Liver (tissue), 9 donors: Measurements from ENCODE around the gene GABRB1. TPM values are rescaled to one million over a fixed set of nuclear protein-coding genes. Genes with fewer than 3 reads are reported as not detected.

Source experiments
- DNase-seq: peaks from one replicate; pipeline ENCODE4 v3.0.0-alpha.2; 2017; ENCODE audit warnings: low spot score
- H3K27ac ChIP-seq, 2 donors: one replicate each; pipeline ENCODE4 v1.7.0; 2013; ENCODE audit warnings: inconsistent platforms in 2 of 2, low read length in 2 of 2, control low read depth in 1 of 2, low read depth in 1 of 2, mild to moderate bottlenecking in 1 of 2
- H3K27me3 ChIP-seq, 4 donors: one replicate each; pipeline versions ENCODE4 v1.6.1 to v1.7.0; 2013; ENCODE audit warnings: low read length in 3 of 4, inconsistent platforms in 1 of 4, mild to moderate bottlenecking in 1 of 4, moderate library complexity in 1 of 4; ENCODE audit not compliant: control insufficient read depth in 4 of 4, insufficient read depth in 4 of 4
- H3K36me3 ChIP-seq, 4 donors: one replicate each; pipeline versions ENCODE4 v1.6.1 to v1.7.0; 2013; ENCODE audit warnings: low read length in 3 of 4, mild to moderate bottlenecking in 3 of 4, low read depth in 1 of 4, moderate library complexity in 1 of 4; ENCODE audit not compliant: control insufficient read depth in 4 of 4, insufficient read depth in 3 of 4
- H3K4me1 ChIP-seq, 4 donors: one replicate each; pipeline versions ENCODE4 v1.6.1 to v1.7.0; 2013; ENCODE audit warnings: low read length in 3 of 4, mild to moderate bottlenecking in 3 of 4, moderate library complexity in 1 of 4; ENCODE audit not compliant: control insufficient read depth in 4 of 4, insufficient read depth in 4 of 4
- H3K4me3 ChIP-seq, 3 donors: one replicate each; pipeline versions ENCODE4 v1.6.1 to v1.7.0; 2013; ENCODE audit warnings: low read length in 3 of 3, control low read depth in 1 of 3, low read depth in 1 of 3, mild to moderate bottlenecking in 1 of 3
- H3K9ac ChIP-seq, 2 donors: one replicate each; pipeline ENCODE4 v1.7.0; 2013; ENCODE audit warnings: low read length in 2 of 2, mild to moderate bottlenecking in 2 of 2, moderate library complexity in 2 of 2, control low read depth in 1 of 2, low read depth in 1 of 2
- H3K9me3 ChIP-seq, 4 donors: one replicate each; pipeline versions ENCODE4 v1.6.1 to v1.7.0; 2013; ENCODE audit warnings: low read length in 3 of 4; ENCODE audit not compliant: control insufficient read depth in 4 of 4
- CTCF ChIP-seq: fragments of 150-350 bp; IDR thresholded peaks from 2 replicates; pipeline ENCODE4 v1.5.1; 2017; ENCODE audit warnings: improper control_type of control experiment, low read depth, low read length; ENCODE audit not compliant: missing input control
- EGR1 ChIP-seq, 2 donors: IDR thresholded peaks; 2 replicates each; pipeline ENCODE4 v1.6.1; 2016 to 2018; ENCODE audit warnings: antibody characterized with exemption in 2 of 2, low read depth in 2 of 2
- FOXA1 ChIP-seq: IDR thresholded peaks from 2 replicates; pipeline ENCODE4 v1.6.1; 2016; ENCODE audit warnings: antibody characterized with exemption
- FOXA2 ChIP-seq: IDR thresholded peaks from 2 replicates; pipeline ENCODE4 v1.6.1; 2016; ENCODE audit warnings: antibody characterized with exemption
- GABPA ChIP-seq, 2 donors: IDR thresholded peaks in 1 of 2; conservative IDR thresholded peaks in 1 of 2; 2 replicates each; pipeline ENCODE4 v1.6.1; 2016; ENCODE audit warnings: antibody characterized with exemption in 2 of 2, mild to moderate bottlenecking in 1 of 2, moderate library complexity in 1 of 2
- HNF4A ChIP-seq, 2 donors: conservative IDR thresholded peaks; 2 replicates each; pipeline ENCODE4 v1.6.1; 2016; ENCODE audit warnings: antibody characterized with exemption in 2 of 2, mild to moderate bottlenecking in 2 of 2
- HNF4G ChIP-seq: IDR thresholded peaks from 2 replicates; pipeline ENCODE4 v1.6.1; 2016; ENCODE audit warnings: antibody characterized with exemption
- JUND ChIP-seq, 2 donors: IDR thresholded peaks; 2 replicates each; pipeline ENCODE4 v1.6.1; 2016; ENCODE audit warnings: antibody characterized with exemption in 2 of 2
- NR2F2 ChIP-seq: IDR thresholded peaks from 2 replicates; pipeline ENCODE4 v1.6.1; 2016; ENCODE audit warnings: antibody characterized with exemption
- RAD21 ChIP-seq, 2 donors: IDR thresholded peaks; 2 replicates each; pipeline ENCODE4 v1.6.1; 2016; ENCODE audit warnings: antibody characterized with exemption in 2 of 2, mild to moderate bottlenecking in 2 of 2
- SP1 ChIP-seq: IDR thresholded peaks from 2 replicates; pipeline ENCODE4 v1.6.1; 2018; ENCODE audit warnings: antibody characterized with exemption, mild to moderate bottlenecking
- TAF1 ChIP-seq: conservative IDR thresholded peaks from 2 replicates; pipeline ENCODE4 v1.6.1; 2016; ENCODE audit warnings: antibody characterized with exemption, mild to moderate bottlenecking
- YY1 ChIP-seq: IDR thresholded peaks from 2 replicates; pipeline ENCODE4 v1.6.1; 2016; ENCODE audit warnings: antibody characterized with exemption, mild to moderate bottlenecking
- ZBTB33 ChIP-seq: IDR thresholded peaks from 2 replicates; pipeline ENCODE4 v1.6.1; 2016; ENCODE audit warnings: antibody characterized with exemption
- WGBS: extraction: QIAGEN DNeasy Blood & Tissue Kit; methylation state at CpG from one replicate; pipeline ENCODE4 v1.1.7; 2013; 5-methylcytosine and 5-hydroxymethylcytosine counted together
- polyA plus RNA-seq, 2 donors: library from polyadenylated mRNA; stranded (reverse) in 1 of 2; unstranded in 1 of 2; fragments of 200-250 nt in 1 of 2; fragments of >200 nt in 1 of 2; fragmentation: Nextera tagmentation in 1 of 2; extraction: Ambion mirVana in 1 of 2; gene quantifications; one replicate each; pipeline versions ENCODE4 v1.2.1 to v1.2.3, GENCODE V29; 2013 to 2015
- total RNA-seq, 2 donors: library from RNA; depleted of rRNA; stranded (reverse); fragments of >200 nt; gene quantifications; one replicate each; pipeline ENCODE4 v1.2.3, GENCODE V29; 2014
- TF ChIP-seq, protein P1 (sequence below): IDR thresholded peaks from 2 replicates; pipeline ENCODE4 v1.6.1; 2016; ENCODE audit warnings: antibody characterized with exemption
- donor health status: healthy.
- donor health status: healthy.
- donor health status: healthy.
- donor health status: healthy.
- donor health status: healthy.

Gene GABRB1
- total and polyA plus RNA-seq, 4 donors, result 0.17 to 1.3 TPM; not detected in 2

- Histone ChIP-seq H3K9ac (no peak overlapping the region), H3K36me3 (no peaks in the 10 kb centered on the region), H3K9me3 (no peaks in the 10 kb centered on the region), H3K27me3 (peaks cover 0 to 2% (median 0%) of the 10 kb centered on the region in 4 donors), H3K4me3 (no peak overlapping the region), H3K27ac (no peak overlapping the region), H3K4me1 (no peaks in the 10 kb centered on the region)
- 70% methylated on average over 2 of the region's 2 CpGs for WGBS
- no peak for DNase-seq
- TF ChIP-seq FOXA1, result no peak
- TF ChIP-seq FOXA2, result no peak
- no peak for TF ChIP-seq YY1
- TF ChIP-seq GABPA (IDR thresholded peaks at IDR 0.05 in 1 of 2, conservative IDR thresholded peaks at IDR 0.05 in 1 of 2), result no peak
- no peak for TF ChIP-seq ZBTB33
- no peak for TF ChIP-seq NR2F2
- TF ChIP-seq, protein P1, sequence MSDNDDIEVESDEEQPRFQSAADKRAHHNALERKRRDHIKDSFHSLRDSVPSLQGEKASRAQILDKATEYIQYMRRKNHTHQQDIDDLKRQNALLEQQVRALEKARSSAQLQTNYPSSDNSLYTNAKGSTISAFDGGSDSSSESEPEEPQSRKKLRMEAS, result no peak
- TF ChIP-seq HNF4A (conservative IDR thresholded peaks at IDR 0.05), result no peak
- no peak for TF ChIP-seq RAD21 (IDR thresholded peaks at IDR 0.05)
- no peak for TF ChIP-seq TAF1
Measured at GRCh38 chr4:47088298-47088697, 56.9 kb downstream of the GABRB1 start.

DNA sequence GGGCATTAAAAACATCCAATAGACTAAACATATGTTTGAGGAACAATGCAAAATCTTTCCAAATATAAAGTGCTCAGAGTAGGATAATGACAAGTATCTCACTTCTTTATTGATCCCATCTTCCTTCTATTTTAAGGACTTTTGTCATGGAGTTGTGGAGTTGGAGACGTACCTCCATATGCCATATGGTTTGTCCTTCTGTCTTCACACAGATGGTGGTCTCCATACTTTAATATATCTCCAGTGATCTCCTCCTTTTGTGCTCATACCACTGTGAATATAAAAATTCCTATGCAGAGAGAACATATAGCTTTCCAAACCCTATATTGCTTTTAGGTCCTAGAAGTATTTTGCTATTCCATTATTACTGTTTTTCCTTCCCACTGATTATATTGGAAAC, 64.5 kb downstream of the GABRB1 start:
- H3K27me3 ChIP-seq, result no peaks in the 10 kb centered on the region
- H3K36me3 ChIP-seq, result no peaks in the 10 kb centered on the region
- 66% methylated on average over 1 of the region's 1 CpG for WGBS
- H3K9me3 ChIP-seq, result no peaks in the 10 kb centered on the region
- no peak overlapping the region for H3K9ac ChIP-seq
- TF ChIP-seq CTCF (no peak), GABPA (IDR thresholded peaks at IDR 0.05 in 1 of 2, conservative IDR thresholded peaks at IDR 0.05 in 1 of 2) (no peak), EGR1 (IDR thresholded peaks at IDR 0.05; ENCODE audit: low read depth in 2 of 2) (no peak), ZBTB33 (no peak)
- no peak overlapping the region for H3K4me3 ChIP-seq
- H3K4me1 ChIP-seq, result no peaks in the 10 kb centered on the region
- DNase-seq, result no peak
- no peak overlapping the region for H3K27ac ChIP-seq

- Histone ChIP-seq H3K27me3 (no peaks in the 10 kb centered on the region), H3K36me3 (no peaks in the 10 kb centered on the region), H3K4me1 (no peaks in the 10 kb centered on the region), H3K27ac (no peak overlapping the region), H3K4me3 (no peak overlapping the region), H3K9me3 (no peaks in the 10 kb centered on the region), H3K9ac (no peak overlapping the region)
- WGBS, result 43% methylated on average over 1 of the region's 1 CpG
- DNase-seq, result no peak
- TF ChIP-seq FOXA1 (no peak), YY1 (no peak), JUND (IDR thresholded peaks at IDR 0.05) (no peak), FOXA2 (no peak), GABPA (IDR thresholded peaks at IDR 0.05 in 1 of 2, conservative IDR thresholded peaks at IDR 0.05 in 1 of 2) (no peak), SP1 (no peak), TAF1 (no peak), HNF4G (no peak)
Measured at GRCh38 chr4:47101453-47101852, 70.1 kb downstream of the GABRB1 start.
